Spleen (tissue), 7 donors: ENCODE results near the gene C1QTNF5.
A peak's percentile ranks its signal among the peaks of the same experiment; 100 is the strongest.

Experiments
- POLR2A ChIP-seq, 3 donors: fragments of 450-650 bp; IDR thresholded peaks; one replicate each; pipeline ENCODE4 v1.5.1; 2017; ENCODE audit warnings: antibody characterized with exemption in 3 of 3, mild to moderate bottlenecking in 1 of 3
- POLR2AphosphoS5 ChIP-seq, 3 donors: sonication (generic); formaldehyde crosslinking; IDR thresholded peaks; one replicate each; pipeline ENCODE4 v1.5.1; 2017; ENCODE audit warnings: antibody characterized with exemption in 3 of 3
- TF ChIP-seq, protein P1 (sequence below), 11 experiments: fragments of 200-600 bp in 7 of 11; fragments of 450-650 bp in 4 of 11; sonication (generic) in 4 of 11; IDR thresholded peaks in 8 of 11; conservative IDR thresholded peaks in 3 of 11; 1 replicate in 7 of 11; 2 replicates in 4 of 11; pipeline versions ENCODE4 v1.4.0 to v1.8.0; 2016 to 2021; ENCODE audit warnings: antibody characterized with exemption in 11 of 11, inconsistent platforms in 4 of 11, mild to moderate bottlenecking in 1 of 11
- donor health status: DM: no; HTN: no; CAD: no; lungs with moderate emphysema.
- donor health status: DM: no; HTN: no; CAD: no.
- donor health status: DM: no; HTN: no; CAD: no.

DNA sequence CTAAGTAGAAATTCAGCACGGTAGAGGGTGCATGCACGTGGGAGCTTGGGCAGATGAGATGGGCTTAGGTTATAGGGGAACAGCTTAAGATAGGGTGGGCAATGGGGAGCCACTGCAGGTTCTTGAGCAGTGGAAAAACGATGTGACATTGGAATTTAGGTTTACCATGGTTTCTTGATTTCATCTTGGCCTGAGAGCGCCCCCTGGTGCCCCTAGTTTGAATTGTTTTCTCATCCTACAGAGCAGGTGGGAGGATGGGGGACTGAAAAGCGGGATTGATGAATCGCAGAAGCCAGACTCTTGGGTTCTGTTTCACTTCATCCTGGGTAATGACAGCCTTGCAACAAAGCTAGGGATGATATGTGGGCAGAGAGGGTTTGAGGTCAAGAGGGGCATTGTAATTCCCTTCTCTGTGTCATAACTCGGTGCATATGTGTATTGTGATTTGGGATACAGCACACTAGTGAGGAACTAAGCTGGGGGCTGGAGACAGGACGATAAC lies 17.1 kb downstream of the C1QTNF5 start:
- TF ChIP-seq, protein P1, sequence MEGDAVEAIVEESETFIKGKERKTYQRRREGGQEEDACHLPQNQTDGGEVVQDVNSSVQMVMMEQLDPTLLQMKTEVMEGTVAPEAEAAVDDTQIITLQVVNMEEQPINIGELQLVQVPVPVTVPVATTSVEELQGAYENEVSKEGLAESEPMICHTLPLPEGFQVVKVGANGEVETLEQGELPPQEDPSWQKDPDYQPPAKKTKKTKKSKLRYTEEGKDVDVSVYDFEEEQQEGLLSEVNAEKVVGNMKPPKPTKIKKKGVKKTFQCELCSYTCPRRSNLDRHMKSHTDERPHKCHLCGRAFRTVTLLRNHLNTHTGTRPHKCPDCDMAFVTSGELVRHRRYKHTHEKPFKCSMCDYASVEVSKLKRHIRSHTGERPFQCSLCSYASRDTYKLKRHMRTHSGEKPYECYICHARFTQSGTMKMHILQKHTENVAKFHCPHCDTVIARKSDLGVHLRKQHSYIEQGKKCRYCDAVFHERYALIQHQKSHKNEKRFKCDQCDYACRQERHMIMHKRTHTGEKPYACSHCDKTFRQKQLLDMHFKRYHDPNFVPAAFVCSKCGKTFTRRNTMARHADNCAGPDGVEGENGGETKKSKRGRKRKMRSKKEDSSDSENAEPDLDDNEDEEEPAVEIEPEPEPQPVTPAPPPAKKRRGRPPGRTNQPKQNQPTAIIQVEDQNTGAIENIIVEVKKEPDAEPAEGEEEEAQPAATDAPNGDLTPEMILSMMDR (IDR thresholded peaks at IDR 0.05 in 8 of 11, conservative IDR thresholded peaks at IDR 0.05 in 3 of 11): peak; percentile 67 to 88 (median 80)
- TF ChIP-seq POLR2A (IDR thresholded peaks at IDR 0.05) (no peak), POLR2AphosphoS5 (IDR thresholded peaks at IDR 0.05) (no peak)
